ENCODE data around the gene BACE1. TPM values are rescaled to one million over a fixed set of nuclear protein-coding genes. Genes with fewer than 3 reads are reported as not detected.
A peak's percentile ranks its signal among the peaks of the same experiment; 100 is the strongest.

BACE1 gene
- polyA plus RNA-seq, 3 donors: 1.6 to 9.1 (median 3.1) TPM

DNA sequence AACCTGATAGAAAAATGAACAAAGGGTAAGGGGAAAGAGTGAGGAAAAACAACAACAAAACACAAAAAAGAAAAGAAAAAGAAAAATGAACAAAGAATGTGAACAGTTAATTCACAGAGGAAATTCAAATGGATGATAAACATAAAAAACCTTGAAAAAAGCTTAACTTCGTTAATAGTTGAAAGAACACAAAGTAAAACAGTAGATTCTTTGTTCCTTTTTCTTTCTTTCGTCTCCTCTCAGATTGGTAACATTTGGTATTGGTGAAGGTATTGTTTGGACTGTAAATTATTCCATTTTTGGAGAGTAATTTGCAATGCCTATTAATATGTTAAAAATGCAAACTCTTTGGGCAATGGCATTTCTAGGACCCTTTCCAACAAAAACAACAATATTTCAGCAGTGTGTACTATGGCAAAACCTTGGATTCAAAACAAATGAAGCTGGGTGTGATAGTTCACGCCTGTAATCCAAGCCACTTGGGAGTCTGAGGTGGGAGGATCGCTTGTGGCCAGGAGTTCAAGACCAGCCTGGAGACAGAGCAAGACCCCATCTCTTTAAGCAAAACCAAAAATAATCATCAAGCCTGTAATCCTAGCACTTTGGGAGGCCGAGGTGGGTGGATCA is 3.3 kb upstream of the BACE1 start:
- no peak for DNase-seq
- no peaks in the 10 kb centered on the region for H3K36me3 ChIP-seq (replicated peaks in 1 of 2; ENCODE audit: control insufficient read depth in 1 of 2, insufficient read depth in 2 of 2, low read length in 2 of 2)
- no CpG with 5 or more reads among the region's 5 CpGs for WGBS (ENCODE audit: insufficient coverage)
- H4K20me1 ChIP-seq (ENCODE audit: insufficient read depth, low read length): no peaks in the 10 kb centered on the region
- peaks cover 16% of the 10 kb centered on the region for H3K4me1 Mint-ChIP-seq
- no peaks in the 10 kb centered on the region for H3K9me3 ChIP-seq (replicated peaks in 1 of 2; ENCODE audit: control insufficient read depth in 1 of 2, insufficient read depth in 1 of 2, low read length in 2 of 2)
- no peak overlapping the region for H3K4me3 ChIP-seq (replicated peaks in 1 of 3; ENCODE audit: low read depth in 2 of 3, low read length in 3 of 3)
- peaks cover 0 to 3% (median 0%) of the 10 kb centered on the region in 7 donors for H3K9me3 Mint-ChIP-seq
- no peak overlapping the region for H3K9ac ChIP-seq (ENCODE audit: insufficient read depth, low read length, poor library complexity, severe bottlenecking)
- H3K4me2 ChIP-seq (replicated peaks; ENCODE audit: extremely low read depth, low read length, poor library complexity, severe bottlenecking): no peak overlapping the region
- no peak overlapping the region for H3K27ac ChIP-seq (ENCODE audit: low read depth in 1 of 2, low read length in 2 of 2)
- H3K36me3 Mint-ChIP-seq: peaks cover 3% of the 10 kb centered on the region in 2 donors
- peaks cover 19 to 21% of the 10 kb centered on the region in 2 donors for H3K4me1 ChIP-seq (ENCODE audit: control insufficient read depth in 1 of 2, insufficient read depth in 2 of 2, low read length in 2 of 2)
- H3K27me3 ChIP-seq (ENCODE audit: control insufficient read depth in 2 of 2, insufficient read depth in 2 of 2, low read length in 2 of 2): peaks cover 5 to 10% of the 10 kb centered on the region in 2 donors
- H2AFZ ChIP-seq (ENCODE audit: insufficient read depth, low read depth, low read length, poor library complexity, severe bottlenecking): no peak overlapping the region
- intact Hi-C loops (cut with micrococcal nuclease): no loop called here
- H3K27ac Mint-ChIP-seq: peak overlapping the region in 1 of 7 donors; percentile 18
- TF ChIP-seq CTCF (IDR thresholded peaks at IDR 0.05): no peak
- H3K27me3 Mint-ChIP-seq (ENCODE audit: low read depth in 3 of 3): peaks cover 11 to 29% (median 19%) of the 10 kb centered on the region in 3 donors
- H3K79me2 ChIP-seq (ENCODE audit: insufficient read depth, low read length): peaks cover 6% of the 10 kb centered on the region
- no peak overlapping the region for H3K4me3 Mint-ChIP-seq

- Histone ChIP-seq H3K4me1 (ENCODE audit: control insufficient read depth in 1 of 2, insufficient read depth in 2 of 2, low read length in 2 of 2) (peaks cover 25 to 27% of the 10 kb centered on the region in 2 donors), H3K27me3 (ENCODE audit: control insufficient read depth in 2 of 2, insufficient read depth in 2 of 2, low read length in 2 of 2) (peaks cover 5 to 10% of the 10 kb centered on the region in 2 donors), H3K4me3 (replicated peaks in 1 of 3; ENCODE audit: low read depth in 2 of 3, low read length in 3 of 3) (no peak overlapping the region), H2AFZ (ENCODE audit: insufficient read depth, low read depth, low read length, poor library complexity, severe bottlenecking) (no peak overlapping the region), H3K79me2 (ENCODE audit: insufficient read depth, low read length) (peaks cover 6% of the 10 kb centered on the region), H3K36me3 (replicated peaks in 1 of 2; ENCODE audit: control insufficient read depth in 1 of 2, insufficient read depth in 2 of 2, low read length in 2 of 2) (no peaks in the 10 kb centered on the region), H3K9ac (ENCODE audit: insufficient read depth, low read length, poor library complexity, severe bottlenecking) (no peak overlapping the region), H3K9me3 (replicated peaks in 1 of 2; ENCODE audit: control insufficient read depth in 1 of 2, insufficient read depth in 1 of 2, low read length in 2 of 2) (no peaks in the 10 kb centered on the region), H3K27ac (ENCODE audit: low read depth in 1 of 2, low read length in 2 of 2) (no peak overlapping the region), H3K4me2 (replicated peaks; ENCODE audit: extremely low read depth, low read length, poor library complexity, severe bottlenecking) (no peak overlapping the region), H4K20me1 (ENCODE audit: insufficient read depth, low read length) (no peaks in the 10 kb centered on the region)
- Mint-ChIP-seq H3K4me3 (no peak overlapping the region), H3K27me3 (ENCODE audit: low read depth in 3 of 3) (peaks cover 11 to 29% (median 19%) of the 10 kb centered on the region in 3 donors), H3K4me1 (peaks cover 22% of the 10 kb centered on the region), H3K27ac (no peak overlapping the region), H3K9me3 (peaks cover 0 to 3% (median 0%) of the 10 kb centered on the region in 7 donors), H3K36me3 (peaks cover 3% of the 10 kb centered on the region in 2 donors)
- intact Hi-C loops (cut with micrococcal nuclease): no loop called here
- no peak for DNase-seq
- no CpG with 5 or more reads among the region's 7 CpGs for WGBS (ENCODE audit: insufficient coverage)
- no peak for TF ChIP-seq CTCF (IDR thresholded peaks at IDR 0.05)
Observed at GRCh38 chr11:117318738-117319137, 2.7 kb upstream of the BACE1 start.

Data from CD14-positive monocyte (primary cell).